Measurements from ENCODE around the gene KCMF1. TPM values are rescaled to one million over a fixed set of nuclear protein-coding genes. Genes with fewer than 3 reads are reported as not detected.

The KCMF1 gene
- total RNA-seq, 1 donor from 2014 or later, result 83.3 TPM

DNA sequence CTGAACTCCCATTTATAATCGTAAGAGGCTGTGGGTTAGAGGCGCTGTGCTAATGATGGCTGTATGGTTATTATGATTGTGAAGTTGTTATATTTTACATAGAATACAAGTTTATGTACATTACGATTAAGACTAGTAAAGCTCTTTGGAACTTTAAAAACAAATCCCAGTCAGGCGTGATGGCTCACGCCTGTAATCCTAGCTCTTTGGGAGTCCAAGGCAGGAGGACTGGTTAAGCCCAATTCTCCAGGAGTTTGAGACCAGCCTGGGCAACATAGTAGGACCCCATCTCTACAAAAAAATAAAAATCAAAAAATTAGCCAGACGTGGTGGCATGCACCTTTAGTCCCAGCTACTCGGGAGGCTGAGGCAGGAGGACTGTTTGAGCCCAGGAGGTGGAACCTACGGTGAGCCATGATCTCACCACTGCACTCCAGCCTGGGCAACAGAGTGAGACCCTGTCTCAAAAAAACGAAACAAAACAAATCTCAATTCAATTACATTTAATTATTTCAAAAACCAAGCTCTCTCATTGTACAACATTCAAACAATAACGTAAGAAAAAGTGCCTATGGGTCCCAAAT, 23.9 kb upstream of the KCMF1 start:
- no peak for DNase-seq
- intact Hi-C loops (cut with DNase I), result no loop called here
- no peak for ATAC-seq (ENCODE audit: poor library complexity)

DNA sequence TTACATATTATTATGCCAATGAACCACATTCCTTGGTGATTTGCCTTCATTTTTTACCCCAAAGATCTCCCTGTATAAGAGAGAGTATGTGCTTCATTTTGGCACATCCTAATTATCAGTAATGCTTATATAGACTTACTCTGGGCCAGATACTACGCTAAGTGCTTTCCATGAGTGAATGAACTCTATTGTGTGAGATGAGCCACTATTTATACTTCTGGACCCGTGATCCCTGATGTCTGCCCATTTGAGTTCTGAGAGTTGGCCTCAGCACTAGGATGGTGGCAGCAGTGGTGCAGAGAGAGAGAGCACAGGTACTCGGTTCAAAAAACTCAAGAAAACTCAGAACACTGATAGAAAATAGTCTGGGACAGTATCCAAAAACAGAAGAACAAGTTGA, 17.4 kb upstream of the KCMF1 start:
- ATAC-seq (ENCODE audit: poor library complexity), result no peak

DNA sequence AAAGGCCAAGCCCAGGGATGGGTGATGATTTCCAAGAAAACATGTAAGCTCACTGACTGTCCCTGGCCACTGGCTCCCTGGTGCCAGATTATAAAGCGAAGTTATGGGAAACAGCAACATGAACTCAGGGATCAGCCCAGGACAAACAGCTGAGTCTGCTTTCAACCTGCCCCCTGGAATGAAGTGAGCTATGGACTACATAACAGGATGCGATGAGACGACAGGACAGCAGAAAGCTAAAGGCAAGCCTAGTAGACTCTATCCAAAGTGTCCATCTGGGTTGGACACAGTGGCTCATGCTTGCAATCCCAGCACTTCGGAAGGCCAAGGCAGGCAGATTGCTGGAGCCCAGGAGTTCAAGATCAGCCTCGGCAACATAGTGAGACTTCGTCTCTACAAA, 16.6 kb upstream of the KCMF1 start:
- DNase-seq (no peak), ATAC-seq (ENCODE audit: poor library complexity) (no peak)
- intact Hi-C loops (cut with DNase I), result no loop called here

More for the DNA sequence above, 17.4 kb upstream of the KCMF1 start:
- DNase-seq, result no peak
- intact Hi-C loops (cut with DNase I), result no loop called here

DNA sequence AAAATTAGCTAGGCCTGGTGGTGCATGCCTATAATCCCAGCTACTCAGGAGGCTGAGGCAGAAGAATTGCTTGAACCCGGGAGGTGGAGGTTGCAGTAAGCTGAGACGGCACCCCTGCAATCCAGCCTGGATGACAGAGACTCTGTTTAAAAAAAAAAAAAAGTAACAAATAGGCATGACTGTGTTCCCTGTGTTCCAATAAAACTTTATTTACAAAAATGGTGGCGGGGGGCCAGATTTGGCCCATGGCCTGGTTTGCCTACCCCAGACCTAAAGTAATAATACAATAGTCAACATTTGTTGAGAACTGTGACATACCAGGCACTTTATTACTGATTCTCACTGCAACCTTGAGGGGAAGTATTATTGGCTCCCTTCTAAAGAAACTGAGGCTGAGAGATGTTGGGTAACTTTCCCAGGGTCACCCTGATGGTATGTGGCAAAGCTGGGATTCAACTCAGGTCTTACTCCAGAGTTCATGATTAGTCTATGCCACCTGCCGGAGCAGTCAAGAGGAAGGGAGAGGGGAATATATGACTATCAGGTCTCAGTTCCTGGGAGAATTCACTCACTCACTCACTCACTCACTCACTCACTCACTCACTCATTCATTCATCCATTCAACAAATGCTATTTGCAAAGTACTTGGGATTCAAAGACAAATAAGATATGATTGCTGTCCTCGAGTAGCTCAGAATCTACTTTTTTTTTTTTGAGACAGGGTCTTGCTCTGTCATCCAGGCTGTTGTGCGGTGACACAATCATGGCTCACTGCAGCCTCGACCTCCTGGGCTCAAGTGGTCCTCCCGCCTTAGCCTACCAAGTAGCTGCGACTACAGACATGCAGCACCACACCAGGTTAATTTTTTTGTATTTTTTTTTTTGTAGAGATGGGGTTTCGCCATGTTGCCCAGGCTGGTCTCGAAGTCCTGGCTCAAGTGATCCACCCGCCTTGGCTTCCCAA, 14.3 kb upstream of the KCMF1 start:
- intact Hi-C loops (cut with DNase I), result no loop called here
- no peak for ATAC-seq (ENCODE audit: poor library complexity)
- no peak for DNase-seq

DNA sequence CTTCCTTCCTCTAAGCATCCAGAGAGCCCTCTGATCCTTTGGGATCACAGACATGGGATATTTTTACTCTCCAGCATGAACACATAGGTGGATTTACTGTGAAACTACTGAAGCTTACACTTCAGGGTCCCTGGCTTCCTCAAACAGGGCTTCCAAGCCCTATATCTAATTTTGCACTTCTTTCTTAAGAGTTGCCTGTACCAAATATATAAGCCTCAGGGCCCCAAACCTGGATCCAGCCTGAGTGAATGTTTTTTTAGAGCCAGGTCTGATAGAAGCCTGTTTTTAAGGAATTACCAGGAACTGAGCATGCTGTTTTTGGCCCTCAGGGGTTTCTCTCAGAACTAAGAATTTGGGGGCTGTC, 13.2 kb upstream of the KCMF1 start:
- intact Hi-C loops (cut with DNase I), result no loop called here
- no peak for DNase-seq
- ATAC-seq (ENCODE audit: poor library complexity), result no peak

DNA sequence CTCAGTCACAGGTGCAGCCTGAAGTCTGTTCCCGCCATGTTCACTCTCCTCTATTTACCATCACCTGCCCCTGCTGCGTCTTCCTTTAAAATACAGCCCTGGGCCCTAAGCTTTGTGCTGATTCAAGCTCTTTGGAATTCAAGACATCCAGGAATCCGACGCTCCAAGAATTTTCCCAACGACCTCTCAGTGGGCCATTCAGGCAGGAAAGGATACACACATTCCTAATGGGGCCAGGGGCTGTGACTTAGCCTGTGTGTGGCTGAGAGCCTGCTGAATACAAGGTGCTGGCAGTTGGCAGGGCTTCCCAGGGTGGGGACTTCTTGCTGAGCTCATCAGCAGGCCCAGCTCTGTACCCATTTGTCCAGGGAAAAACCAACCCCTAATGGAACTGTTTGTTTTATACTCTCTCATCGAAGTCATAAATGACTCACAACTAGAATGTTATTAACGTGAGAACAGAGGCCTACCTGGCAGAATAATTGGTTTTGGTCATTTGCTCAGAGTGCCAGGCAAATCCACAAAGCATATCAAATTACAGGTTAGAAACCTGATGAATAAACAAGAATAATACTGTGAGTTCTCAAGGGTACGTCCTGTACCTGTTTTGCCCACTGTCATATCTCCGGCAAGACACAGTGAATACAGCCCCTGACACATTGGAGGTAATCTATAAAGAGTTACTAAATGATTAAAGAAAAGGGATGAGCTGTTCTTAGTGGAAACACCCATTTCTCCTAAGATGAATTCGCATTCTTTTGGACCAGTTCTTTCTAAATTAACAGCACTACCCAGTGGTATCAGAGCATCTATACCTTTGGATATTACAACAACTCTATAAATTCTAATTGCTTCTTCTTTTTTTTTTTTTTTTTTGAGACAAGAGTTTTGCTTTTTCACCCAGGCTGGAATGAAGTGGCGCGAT, 12.6 kb upstream of the KCMF1 start:
- DNase-seq, result no peak
- ATAC-seq (ENCODE audit: poor library complexity), result peak; percentile 43
- intact Hi-C loops (cut with DNase I), result no loop called here

DNA sequence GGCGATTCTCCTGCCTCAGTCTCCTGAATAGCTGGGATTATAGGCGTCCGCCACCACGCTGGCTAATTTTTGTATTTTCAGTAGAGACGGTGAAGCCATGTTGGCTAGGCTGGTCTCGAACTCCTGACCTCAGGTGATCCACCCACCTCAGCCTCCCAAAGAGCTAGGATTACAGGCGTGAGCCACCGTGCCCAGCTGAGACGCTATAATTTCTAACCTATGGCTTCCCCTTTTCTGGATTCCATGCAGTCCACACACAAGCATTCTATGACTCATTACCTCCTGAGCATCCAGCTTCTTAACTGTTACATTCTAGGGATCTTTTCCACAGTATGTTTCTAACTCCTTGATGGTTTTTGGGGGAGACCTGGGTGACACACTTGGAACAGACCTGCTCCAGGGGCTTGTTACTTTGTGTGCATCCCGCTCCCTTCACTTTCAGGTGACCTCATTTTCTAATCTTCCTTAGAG, 11.8 kb upstream of the KCMF1 start:
- ATAC-seq (ENCODE audit: poor library complexity), result no peak

DNA sequence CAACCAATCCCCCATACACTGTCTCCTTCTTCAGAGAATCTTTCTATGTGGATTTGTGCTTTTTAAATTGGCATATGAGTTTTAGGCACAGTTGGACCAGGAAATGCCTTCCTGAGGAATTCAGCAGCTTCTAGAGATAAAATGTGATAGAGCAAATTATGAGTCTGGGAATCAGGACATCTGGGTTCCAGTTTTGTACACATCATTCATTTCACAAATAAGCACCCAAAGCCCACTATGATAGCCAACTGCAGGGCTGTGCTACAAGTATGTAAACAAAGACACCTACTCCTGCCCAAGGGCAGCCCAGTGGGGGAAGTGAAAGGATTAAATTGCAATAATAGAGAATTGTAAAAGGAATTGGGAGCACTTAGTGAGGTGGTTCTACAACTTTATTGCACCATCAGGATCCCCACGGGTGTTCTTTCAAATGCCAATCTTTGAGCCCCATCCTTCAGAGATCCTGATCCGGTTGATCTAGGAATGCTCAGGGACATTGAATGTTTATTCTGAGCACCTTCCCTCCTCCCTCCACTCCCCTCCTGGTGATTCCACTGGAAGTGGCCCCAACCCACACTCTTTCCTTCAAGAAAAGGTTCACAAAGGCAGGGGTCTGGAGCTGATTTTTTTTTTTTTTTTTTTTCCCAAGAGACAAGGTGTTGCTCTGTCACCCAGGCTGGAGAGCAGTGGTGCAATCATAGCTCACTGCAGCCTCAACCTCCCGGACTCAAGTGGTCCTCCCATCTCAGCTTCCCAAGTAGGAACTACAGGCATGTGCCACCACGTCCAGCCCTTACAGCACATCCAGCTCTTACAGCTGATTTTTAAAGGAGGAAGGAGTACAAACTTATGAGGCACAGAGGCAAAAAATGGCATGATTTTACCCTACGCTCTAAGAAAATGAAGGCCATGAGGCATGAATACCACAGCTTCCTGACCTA, 11.1 kb upstream of the KCMF1 start:
- no peak for ATAC-seq (ENCODE audit: poor library complexity)
- DNase-seq, result no peak
- intact Hi-C loops (cut with DNase I), result no loop called here

More for the DNA sequence above, 11.8 kb upstream of the KCMF1 start:
- DNase-seq, result no peak
- intact Hi-C loops (cut with DNase I), result no loop called here

DNA sequence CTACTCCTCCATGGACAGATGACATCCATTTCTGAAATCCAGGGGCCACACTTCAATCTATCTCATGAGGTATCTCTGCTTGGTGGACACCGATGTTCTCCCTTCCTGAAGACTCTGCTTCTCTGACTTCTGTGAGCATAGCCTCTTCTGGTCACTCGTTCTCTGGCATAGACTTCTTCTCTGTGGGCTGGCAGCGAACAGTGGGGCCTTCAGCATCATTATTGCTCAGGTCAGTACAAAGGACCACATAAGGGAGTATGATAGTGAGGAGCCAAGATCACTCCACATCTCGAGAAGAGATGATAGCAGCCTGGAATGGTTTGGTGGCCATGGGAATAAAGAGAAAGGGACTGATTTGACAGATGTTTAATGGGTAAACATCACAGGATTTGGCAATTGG, 8.0 kb upstream of the KCMF1 start:
- no peak for ATAC-seq (ENCODE audit: poor library complexity)
- intact Hi-C loops (cut with DNase I), result no loop called here
- DNase-seq, result no peak

DNA sequence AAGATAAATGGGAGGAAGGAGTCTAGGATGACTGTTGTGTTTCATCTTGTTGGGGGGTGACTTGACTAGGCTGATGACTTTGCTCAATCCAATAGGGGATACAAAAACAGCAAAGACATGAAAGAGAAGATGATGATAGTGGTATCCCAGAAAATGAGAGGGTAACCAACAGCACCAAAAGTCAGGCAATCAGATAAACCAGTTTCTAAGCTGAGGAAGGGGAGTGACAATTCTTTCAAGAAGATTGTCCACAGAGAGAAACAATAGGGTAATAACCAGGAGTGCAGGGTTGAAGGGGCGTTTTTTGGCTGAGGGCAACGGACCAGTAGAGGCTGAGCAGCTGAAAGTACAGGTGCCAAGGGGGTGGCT, 7.7 kb upstream of the KCMF1 start:
- ATAC-seq (ENCODE audit: poor library complexity) (no peak), DNase-seq (no peak)
- intact Hi-C loops (cut with DNase I), result no loop called here

DNA sequence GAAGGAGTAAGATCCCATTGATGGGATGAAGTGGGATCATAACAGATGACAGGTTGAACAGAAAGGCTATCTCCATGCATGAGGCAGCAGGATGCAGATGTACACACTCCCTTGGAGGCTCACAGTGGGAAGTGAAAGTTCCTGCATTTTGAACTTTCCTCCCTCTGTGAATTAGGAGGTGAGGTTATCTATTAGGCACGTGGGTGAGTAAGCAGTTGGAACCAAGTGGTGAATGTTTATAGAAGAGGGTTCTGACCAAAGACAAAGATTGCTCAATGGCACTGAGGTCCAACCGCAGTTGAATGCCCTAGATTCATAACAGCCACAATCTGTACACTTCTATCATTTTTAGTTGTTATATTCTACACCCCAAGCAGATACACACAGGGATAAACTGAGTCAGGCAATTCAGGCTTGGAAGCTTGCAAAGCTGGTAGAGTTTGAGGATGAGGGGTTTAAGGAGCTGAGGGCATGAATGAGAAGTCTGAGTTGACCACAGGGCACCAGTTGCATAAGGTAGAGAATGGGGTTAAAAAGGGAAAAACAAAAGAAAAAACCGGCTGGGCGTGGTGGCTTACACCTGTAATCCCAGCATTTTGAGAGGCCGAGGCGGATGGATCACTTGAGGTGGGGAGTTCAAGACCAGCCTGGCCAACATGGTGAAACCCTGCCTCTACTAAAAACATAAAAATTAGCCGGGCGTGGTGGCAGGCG, 7.1 kb upstream of the KCMF1 start:
- intact Hi-C loops (cut with DNase I), result no loop called here
- peak; percentile 12 for ATAC-seq (ENCODE audit: poor library complexity)
- no peak for DNase-seq

DNA sequence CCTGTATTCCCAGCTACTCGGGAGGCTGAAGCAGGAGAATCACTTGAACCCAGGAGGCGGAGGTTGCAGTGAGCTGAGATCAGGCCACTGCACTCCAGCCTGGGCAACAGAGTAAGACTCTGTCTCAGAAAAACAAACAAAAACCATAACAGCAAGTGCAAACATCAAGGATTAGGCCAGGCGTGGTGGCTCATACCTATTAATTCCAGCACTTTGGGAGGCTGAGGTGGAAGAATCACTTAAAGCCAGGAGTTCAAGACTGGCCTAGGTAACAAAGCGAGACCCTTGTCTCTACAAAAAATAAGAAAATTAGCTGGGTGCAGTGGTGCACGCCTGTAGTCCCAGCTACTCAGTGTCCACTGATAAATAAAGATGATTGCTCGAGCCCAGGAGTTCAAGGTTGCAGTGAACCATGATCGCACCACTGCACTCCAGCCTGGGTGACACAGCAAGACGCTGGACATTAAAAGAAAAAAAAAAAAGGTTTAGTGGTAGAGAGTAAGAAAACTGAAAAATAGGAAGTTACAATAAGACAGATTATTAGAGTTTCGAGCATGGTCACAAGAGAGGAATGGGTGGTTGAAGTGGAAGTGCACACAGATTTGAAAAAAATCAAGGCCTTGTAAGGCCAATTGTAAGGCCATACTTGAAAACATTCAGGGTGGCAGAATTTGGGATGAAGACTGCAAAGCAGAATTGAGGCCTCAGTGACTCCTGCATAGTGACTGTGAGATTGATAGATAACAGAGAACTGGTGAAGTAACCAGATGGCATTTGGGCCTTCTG, 6.4 kb upstream of the KCMF1 start:
- no peak for ATAC-seq (ENCODE audit: poor library complexity)
- intact Hi-C loops (cut with DNase I), result no loop called here
- no peak for DNase-seq

DNA sequence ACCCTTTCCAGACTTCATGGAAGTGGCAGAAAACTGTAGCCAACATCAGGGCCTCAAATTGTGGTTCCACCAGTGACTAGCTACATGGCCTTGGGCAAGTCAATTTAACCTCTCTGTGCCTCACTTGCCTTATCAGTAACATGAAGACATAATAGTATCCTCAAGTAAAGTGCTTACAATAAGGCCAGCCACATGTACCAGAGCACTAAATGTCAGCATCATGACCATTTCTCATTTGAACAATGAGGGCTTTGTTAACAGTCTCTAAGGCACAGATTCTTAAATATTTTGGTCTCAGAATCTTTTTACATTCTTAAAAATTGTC, 5.8 kb upstream of the KCMF1 start:
- intact Hi-C loops (cut with DNase I), result no loop called here
- ATAC-seq (ENCODE audit: poor library complexity), result no peak

DNA sequence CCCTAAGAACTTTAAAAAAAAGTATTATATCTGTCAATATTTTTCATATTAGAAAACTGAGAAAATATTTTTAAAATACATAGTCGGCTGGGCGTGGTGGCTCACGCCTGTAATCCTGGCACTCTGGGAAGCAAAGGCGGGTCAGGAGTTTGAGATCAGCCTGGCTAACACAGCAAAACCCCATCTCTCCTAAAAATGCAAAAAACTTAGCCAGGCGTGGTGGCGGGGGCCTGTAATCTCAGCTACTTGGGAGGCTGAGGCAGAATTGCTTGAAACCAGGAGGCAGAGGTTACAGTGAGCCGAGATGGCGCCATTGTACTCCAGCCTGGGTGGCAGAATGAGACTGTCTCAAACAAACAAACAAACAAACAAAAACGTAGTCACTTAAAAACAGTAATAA, 5.1 kb upstream of the KCMF1 start:
- ATAC-seq (ENCODE audit: poor library complexity), result no peak
- no peak for DNase-seq
- intact Hi-C loops (cut with DNase I), result no loop called here

More for the DNA sequence above, 5.8 kb upstream of the KCMF1 start:
- no peak for DNase-seq

DNA sequence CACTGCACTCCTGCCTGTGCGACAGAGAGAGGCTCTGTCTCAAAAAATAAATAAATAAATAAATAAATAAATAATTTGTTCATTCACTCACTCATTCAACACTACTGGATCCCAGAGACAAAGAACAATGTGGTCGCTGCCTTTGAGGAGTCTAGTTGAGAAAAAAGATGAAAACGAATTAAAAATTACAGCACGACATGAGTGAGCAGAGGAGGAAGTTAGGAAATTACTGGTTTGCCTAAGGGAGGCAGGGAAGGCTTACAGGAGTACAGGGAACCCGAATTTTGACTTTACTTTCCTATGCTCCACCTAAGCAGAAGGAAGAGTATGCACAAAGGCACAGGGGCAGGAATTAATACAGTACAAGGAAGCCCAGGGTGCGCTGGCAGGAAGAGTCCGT, 4.2 kb upstream of the KCMF1 start:
- intact Hi-C loops (cut with DNase I), result no loop called here
- no peak for DNase-seq
- no peak for ATAC-seq (ENCODE audit: poor library complexity)

DNA sequence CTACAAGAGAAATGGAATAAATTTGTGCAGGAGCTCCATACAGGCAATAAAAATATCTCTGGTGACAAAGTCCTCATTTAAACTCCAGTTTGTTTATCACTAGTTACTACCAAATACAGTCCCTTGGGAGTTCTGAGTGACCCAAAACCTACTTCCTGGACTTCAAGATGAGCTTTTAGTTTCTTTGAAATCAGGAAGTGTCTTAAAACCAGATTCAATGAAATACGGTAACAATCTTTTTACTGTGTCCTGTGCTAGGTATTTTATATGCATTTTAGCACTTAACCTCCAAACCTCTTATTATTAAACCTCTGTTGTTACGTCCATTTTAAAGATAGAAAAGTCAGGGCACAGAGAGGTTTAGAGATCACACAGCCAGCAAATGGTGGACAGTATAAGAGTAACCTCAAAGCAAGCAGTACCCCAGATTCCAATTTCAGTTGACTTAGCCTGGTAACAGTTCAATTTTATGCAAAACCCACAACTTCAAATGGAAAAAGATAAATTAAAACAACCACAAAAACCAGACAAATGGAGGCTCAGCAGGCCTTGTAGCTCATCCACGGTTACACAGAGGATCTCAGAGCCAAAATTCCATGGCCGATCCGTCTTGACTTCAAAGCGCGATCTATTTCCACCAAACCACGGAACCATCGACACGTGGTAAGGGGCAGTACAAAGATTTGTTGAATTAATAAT, 1.3 kb upstream of the KCMF1 start:
- ATAC-seq (ENCODE audit: poor library complexity) (no peak), DNase-seq (no peak)
- intact Hi-C loops (cut with DNase I), result no loop called here
